ENCODE results near the gene RGL3.
A peak's percentile ranks its signal among the peaks of the same experiment; 100 is the strongest.
"Not testable (repeated sequence)": the region's sequence is repeated elsewhere in the genome, so short reads cannot be mapped to it uniquely, and the experiment has no call there.

The RGL3 gene

DNA sequence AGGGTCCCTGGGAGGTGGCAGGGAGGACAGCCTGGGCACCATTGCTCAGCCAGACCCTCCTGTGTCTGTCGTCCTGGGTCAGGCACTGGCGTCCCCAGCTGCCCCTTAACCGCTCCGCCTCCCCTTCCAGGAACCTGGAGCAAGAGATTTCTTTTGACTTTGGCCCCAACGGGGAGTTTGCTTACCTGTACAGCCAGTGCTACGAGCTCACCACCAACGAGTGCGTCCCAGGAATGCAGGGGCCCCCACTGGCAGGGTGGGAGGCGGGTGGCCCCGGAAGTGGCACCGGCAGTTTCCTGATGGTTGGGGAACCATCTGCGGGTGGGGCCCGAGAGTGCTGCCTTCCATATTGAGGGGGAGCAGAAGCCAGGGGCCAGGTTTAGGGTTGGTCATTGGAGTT is 29.3 kb upstream of the RGL3 start:
- DNase-seq: no peak

DNA sequence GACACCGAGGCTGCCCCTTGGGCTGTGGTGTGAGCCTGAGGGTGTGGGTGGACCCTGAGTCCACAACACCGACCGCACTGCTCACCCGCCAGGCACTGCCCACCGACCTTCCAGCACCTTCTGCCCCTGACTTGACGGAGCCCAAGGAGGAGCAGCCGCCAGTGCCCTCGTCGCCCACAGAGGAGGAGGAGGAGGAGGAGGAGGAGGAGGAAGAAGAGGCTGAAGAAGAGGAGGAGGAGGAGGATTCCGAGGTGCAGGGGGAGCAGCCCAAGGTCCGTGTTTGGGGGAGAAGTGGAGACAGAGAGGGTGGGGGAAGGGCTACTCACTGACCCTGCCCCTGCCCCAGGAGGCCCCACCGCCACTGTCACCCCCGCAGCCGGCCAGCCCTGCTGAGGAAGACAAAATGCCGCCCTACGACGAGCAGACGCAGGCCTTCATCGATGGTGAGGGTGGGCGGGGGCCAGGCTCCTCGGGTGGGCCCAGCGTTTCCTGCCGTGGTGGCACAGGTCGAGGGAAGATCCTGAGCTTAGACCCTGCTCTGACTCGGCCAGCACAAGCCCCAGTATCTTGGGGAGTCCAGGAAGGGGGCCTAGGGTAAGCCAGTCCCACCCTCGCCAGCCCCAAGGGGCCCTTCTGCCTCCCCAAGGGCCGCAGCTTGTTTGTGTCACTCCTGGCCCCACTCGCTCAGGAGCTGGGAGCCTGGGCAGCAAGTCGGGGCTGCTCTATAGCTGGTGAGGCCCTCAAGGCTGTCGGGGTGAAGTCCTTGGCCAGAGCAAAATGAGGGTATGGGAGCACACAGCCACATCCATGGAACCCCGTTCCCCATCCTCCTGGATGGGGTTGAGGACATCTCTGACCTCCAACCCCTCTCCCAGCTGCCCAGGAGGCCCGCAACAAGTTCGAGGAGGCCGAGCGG is 28.5 kb upstream of the RGL3 start:
- no peak for DNase-seq

DNA sequence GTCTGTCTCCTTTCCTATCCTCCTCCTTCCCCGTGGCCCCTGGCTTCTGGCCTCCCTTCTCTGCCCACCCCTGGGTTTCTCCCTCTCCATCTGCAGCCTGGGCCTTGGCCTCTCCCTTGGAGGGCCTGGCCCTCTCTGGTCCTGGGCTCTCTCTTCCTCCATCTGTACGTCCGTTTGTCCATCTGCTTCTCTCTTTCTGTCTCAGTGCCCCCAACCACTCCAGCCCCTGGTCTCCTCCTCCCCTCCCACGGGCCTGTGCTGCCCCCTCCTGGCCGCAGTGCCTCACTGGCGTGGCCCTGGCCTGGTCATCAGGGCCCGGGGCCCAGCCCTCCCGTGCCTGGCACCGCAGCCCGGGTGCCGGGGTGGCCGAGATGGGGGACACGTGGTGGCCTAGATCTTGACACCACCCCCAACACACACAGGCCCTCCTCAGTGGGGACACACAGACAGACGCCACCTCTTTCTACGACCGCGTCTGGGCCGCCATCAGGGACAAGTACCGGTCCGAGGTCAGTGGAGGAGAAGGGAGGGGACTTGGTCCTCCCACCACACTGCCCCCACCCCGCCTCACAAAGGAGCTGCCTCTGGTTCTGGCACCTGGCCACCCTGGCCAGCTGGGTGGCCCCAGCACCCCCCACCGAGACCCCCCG is 27.7 kb upstream of the RGL3 start:
- DNase-seq: peak; percentile 21

DNA sequence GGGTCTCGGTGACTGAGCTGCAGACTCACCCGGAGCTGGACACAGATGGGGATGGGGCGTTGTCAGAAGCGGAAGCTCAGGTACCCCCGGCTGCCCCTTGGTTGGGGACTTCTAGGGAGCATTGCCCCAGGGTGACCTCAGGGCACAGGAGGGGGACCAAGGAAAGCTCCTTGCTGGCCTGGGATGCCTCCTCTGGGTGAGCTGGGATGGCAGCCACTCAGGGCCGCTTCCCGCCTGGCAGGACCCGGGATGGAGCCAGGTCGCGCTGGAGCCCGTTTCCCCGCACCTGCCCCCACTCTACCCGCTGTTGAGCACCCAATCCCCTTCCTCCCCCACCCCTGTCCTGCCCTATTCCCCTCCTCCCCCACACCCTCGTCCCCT is 27.1 kb upstream of the RGL3 start:
- DNase-seq: no peak

DNA sequence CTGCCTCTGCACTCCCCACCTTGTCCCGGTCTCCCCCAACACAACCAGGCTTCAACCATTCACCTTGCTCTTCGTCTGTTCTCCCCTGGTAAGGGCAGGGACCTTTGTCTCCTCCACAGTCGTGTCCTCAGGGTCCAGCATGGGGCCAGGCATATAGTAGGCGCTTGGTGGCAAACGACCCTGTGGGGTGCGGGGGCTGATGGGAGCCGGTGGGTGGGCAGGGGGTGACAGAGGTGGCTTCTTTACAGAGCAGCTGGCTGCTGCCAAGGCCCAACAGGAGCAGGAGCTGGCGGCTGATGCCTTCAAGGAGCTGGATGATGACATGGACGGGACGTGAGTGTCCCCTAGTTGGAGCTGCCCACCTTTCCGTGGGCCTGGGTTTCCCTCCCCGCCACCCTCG is 26.0 kb upstream of the RGL3 start:
- no peak for DNase-seq

DNA sequence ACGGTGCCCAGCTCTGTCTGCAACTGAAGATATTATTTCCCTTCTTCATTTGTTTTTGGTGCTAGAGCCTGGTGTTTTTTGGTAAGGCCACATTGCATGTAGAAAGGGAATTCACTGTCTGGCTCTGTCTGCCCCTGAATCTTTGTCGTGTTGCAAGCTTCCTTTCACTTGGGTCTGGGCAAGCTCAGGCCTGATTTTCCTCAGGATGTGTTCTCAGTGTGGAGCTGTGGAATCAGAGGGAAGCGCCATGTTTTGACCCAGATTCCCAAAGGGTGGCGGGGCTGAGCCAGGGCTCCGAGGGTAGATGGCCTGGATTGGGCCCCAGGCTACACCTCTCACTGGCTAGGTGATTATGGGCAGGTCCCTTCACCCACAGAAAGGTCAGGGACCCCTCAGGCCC is 24.9 kb upstream of the RGL3 start:
- DNase-seq: no peak

DNA sequence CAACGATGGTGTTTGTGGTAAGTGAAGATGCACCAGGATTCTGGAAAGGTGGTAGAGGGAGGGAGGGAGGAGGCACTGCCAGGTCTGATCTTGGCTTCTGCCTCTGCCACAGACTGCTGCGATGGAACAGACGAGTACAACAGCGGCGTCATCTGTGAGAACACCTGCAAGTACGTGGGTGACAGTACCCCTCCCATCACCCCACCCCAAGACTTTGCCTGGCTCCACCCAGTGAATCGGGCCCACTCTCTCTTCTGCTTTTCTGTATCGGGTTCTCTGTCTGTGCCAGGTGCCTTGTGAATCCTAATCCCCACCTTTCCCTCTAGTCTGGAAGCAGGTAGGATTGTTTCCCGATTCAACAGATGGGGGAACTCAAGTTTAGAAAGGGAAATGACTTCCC is 18.8 kb upstream of the RGL3 start:
- no peak for DNase-seq

DNA sequence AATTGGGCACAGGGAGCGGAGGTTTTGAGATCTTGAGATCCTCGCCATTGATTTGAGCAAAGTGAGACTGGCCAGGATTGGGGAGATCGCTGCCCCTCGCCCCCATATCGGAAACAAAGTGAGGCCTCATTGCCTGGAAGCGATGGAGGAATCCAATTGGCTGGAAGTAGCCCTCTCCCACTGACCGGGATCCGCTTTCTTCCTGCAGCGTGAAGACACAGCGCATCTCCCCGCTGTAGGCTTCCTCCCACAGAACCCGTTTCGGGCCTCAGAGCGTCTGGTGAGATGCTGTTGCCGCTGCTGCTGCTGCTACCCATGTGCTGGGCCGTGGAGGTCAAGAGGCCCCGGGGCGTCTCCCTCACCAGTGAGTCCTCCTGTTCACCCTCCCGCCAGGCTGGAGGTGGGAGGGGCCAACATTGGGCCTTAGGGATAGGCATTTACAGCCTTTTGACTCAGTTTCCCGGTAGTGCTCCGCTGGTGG is 16.8 kb upstream of the RGL3 start:
- DNase-seq: peak; percentile 24

DNA sequence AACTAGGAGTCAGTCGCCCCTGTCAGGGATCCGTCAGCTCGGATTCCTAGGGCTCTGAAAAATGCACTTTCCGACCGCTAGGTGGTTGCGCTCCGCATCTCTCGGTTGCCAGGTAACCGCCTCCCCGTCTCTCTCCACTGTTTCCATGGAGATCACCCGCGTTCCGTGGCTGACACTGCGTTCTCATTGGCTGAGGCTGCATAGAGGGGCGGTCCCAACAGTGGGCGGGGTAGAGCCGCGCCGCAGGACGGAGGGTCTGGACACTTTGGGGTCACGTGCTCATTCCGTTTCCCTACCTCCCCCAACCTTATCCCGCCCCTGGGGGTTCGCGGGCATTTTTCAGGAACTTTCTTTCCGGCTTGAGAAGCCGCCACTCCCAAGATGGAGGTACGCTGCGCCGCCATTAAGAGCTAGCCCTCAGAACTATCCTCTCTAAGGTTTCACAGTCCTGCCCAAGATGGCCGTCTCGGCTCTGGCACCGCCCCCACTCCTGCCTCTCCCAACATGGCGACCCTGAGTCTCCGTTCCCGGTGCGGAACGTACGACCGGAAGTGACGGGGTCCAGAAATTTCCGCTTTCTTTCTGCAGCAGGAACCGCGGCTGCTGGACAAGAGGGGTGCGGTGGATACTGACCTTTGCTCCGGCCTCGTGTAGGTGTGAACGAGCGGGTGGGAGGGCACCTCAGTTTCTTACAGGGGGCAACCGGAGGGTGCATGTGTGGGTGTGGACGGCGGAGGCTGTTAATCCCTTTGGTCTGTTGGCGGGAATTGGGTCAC is 16.1 kb upstream of the RGL3 start, which contains the start of the genes ODAD3 and PRKCSH:
Gene ODAD3 (minus strand): TSS at position 65 of the 776 bp plus-strand sequence. CDS start 105 bp downstream, outside the sequence.
Gene PRKCSH (plus strand): TSS at position 579 of the 776 bp plus-strand sequence. CDS start 483 bp downstream, outside the sequence.
- DNase-seq: peak; percentile 100

DNA sequence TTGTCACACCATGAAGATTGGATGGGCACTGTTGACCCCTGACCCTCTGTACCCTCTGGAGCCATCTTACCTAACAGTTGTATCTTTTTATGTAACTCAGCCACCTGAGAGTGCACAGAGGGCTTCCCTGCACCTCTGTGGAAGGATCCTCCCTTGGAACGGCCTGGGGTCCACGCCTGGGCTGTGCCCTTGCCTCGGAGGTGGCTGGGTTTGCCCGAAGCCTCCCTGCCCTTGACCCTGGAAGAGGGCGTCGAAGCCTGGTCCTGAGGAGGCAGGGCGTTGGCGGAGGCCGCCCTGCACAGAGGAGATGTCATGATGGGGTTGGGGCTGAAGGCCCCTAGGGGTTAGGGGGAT is 15.6 kb upstream of the RGL3 start:
- no peak for DNase-seq

DNA sequence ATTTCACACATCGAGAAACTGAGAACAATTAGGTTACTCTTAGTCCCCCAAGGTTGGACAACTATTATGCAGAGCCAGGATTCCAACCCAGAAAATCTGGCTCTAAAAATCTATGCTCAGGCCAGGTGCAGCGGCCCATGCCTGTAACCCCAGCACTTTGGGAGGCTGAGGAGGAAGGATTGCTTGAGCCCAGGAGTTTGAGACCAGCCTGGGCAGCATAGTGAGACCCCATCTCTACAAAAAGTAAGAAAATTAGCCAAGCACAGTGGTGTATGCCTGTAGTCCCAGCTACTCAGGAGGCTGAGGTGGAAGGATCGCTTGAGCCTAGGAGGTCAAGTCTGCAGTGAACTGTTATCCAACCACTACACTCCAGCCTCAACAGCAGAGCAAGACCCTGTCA is 14.4 kb upstream of the RGL3 start:
- not testable (repeated sequence) for DNase-seq

DNA sequence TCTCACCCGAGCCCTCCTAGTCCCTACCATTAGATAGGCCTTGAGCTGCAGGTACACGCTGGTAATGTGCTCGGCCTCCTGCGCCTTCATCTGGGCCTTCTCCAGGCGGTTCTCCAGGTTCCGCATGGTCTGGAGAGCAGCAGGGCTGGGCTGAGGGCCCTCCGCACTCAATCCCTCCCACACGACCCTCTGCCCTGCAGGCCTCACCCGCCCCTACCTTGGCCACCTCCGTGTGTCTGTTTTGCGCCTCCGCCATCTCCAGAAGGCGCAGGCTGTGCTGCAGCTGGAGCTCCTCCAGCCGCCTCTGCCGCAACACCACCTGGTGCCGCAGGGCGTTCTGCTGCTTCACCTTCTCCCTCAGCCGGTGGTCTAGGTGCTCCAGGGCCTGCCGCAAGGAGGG is 7.5 kb upstream of the RGL3 start:
- no peak for DNase-seq

DNA sequence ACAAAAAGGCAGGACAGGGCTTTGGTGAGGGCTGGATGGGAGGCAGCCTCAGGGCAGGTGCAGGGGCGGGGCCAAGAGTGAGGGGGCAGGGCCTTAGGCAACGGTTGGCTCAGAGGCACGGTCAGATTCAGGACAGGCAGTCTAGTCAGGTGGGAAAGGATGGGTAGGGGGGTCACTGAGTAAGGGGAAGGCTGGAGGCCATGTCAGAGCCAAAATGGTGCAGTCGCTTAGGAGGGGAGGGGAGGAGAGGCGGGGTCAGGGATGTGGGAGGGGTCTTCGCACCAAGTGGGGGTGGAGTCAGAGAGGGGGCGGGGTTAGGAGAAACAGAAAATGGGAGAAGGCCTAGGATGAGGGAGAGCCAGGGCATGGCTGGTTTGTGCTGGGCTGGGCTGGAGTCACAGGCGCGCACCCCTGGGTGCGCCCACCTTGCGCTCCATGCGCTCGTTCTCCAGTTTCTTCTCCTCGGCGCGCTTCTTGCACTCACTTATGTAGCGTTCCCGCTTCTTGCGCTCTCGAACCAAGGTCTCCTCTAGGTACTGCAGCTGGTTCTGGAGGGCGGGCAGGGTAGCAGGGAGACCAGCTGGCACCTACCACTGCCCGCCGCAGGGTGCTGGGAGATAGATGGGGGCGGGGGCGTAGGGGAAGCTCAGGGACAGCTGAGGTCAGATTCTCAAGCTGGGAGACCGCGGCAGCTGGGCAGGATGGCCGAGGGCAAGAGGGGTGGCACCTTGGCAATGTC is 6.8 kb upstream of the RGL3 start:
- no peak for DNase-seq

DNA sequence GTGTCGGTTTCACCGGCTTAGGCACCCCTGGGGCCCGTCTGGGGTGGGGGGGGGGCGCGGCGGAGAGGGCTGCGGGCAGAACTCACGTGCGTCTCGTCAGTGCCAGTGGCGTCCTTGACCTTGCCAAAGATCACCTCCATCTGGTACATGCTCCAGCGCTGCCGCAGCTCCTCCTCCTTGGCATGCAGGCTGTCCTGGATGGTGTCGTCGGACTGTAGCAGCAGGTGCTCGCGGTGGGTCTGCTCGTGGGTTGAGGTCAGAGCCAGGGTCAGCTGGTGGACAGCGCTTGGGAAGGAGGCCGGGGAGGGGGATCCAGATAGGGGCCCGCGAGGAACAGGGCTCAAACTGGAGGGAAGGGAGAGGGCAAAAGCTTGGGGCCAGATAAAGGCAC is 4.7 kb upstream of the RGL3 start:
- DNase-seq: no peak

DNA sequence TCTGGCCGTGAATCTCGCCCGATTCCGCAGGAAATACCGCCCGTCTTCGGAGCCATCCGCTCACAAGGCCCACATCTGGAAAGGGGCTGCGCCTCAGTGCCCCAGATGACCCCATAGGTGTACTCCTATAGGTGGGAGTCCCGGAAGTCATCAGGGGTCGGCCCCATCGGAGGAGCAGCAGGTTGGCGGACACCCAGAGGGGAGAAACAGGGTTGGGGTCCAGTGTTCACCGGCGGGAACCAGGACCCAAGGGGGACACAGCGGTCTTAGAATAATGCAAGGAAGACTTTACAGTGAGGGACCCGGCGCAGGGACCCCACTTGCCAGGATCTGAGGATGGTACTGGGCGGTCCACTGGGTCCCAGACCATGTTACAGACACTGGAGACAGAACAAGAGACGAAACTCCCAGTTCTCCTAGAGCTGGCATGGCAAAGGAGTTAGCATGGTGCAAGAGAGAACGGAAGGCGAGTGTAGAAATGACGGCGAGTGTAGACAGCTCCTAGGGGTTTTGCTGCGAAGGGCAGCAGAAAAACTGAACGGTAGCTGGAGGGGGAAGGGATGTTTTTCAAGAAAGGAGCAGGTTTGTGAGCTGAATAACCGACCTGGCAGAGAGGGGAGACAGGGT is 4.2 kb upstream of the RGL3 start:
- DNase-seq: no peak

DNA sequence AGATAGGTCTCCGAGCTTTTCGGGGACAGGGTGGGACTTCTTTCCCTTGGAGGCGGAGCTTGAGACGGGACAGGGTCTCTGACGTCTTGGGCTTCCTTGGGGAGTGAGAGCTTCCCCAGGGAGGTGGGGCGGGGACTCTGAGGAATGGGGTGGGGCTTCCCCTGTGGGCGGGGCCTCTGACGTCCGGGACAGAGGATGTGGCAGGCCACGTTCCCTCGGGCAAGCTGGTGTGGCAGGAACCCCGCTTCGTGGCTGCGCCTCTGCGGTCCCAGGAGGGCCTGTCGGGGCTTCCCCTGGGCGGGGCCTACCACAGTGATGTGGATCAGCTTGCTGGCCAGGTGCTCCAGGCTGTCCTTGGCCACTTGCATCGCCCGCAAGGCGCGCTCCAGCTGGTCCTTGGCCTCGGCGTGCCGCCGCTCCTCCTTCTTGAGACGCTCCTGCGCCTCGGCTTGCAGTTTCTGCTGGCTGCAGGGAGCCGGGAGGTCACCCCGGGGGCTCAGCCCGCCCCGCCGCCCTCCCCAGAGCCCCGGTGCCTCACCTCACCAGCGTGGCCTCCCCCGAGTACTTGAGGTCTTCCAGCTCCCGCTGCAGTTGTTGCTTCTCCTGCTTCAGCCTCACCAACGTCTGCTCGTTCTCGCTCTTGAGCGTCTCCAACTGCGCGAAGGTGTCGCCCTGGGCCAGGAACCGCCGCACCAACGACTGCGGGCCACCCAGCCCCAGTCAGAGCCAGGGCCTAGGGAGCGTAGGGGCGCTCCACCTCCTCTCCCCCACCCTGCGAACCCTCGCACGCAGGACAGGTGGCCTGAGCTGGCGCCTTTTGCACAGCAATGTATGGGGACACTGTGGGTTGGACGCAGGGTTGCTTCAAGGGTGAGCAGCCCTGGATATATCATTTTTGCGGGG is 3.3 kb upstream of the RGL3 start:
- DNase-seq: peak; percentile 57

DNA sequence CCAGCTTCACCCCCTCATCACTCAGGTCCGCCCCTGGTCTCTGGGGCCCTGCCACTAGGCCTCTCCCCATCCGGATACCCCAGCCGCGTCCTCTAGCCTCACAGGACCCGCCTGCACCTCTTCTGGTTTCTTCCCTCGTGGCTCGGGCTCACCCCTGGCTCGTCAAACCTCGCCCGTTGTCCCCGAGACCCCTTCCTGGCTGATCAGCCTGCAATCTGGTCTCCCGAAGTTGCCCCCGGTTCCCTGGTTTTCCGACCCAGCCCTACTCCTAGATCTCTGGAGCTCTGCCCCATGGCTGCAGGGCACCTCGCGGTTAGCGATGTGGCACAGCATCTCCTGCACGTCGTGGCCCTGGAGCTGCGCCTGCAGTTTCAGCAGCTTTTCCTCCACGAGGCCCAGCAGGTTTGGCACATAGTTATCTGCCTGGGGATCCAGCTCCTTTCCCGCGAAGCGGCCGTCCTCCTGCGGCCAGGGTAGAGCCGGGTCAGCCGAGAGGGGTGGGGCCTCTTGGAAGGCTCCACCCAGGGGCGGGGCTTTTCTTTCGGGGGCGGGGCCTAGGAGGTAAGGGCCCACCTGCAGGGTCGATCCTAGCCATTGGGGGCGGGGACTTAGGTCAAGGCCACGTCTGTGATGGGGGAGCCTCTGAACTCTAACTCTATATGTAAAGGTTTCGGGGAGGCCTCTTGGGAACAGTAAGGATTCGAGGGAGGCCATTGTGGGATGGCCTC is 2.4 kb upstream of the RGL3 start:
- DNase-seq: no peak

DNA sequence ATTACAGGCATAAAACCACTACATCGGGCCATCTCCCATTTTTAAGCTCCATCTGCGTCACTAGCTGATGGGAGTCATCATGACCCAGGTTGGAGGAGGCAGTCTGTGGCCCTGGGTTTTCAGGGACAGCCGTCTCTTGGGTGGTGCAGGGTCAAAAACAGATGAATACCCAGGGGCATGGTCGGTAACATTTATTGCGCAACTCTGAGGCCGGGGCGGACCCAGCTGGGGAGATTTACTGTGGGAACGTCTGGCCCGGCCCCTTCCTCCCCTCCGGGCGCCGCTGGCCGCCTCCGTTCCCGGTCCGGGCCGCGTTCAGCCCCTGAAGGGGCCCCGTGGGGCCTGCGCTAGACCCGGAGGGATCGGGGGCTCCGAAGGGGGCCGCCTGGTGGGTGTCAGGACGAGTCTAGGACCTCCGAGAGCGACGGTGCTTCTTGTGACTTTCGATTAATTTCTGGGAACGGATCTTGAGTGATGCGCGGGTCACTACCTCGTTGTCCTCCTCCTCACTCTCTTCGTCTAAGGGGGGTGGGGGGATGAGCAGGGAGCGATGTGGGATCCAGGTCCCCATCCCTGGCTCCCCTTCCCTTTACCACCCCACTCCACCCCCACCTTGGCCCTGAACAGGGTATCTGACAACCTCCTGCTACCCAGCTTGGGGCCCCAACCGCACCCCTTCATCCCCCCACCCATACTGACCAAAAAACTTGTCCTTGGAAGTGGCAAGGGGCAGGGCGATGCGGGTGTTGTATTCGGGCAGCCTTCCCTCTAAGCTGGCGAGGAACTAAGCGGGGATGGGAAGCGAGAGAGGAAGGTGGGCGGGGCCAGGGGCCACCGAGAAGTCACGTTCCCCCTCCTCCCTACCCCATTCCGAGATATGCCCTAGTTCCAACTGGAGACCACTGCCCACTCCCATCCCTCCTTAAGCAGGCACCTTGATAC is 1.6 kb upstream of the RGL3 start:
- peak; percentile 17 for DNase-seq

DNA sequence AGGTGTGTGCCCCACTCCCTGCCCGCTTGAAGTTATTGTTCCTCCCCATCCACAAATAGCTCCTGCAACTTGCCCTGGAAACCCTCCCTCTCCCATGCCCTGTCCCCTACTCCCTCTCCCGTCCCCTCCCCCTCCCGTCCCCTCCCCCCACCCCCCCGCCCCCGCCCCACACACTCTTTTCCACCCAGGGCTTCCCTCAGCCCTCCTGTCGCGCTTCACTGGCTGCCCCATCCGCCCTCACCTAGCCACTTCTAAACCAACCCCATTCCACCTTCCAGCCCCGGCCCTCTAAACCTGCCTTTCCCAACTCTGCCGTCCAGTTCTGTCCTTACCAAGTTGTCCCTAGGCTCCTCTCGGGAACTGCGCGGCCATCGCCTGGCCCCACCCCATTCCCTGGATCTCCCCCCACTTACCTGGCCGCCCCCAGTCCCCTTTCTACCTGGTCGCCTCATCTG is 993 bp downstream of the RGL3 start:
- no peak for DNase-seq
